H9 (cell line): ENCODE measurements around the gene RDH11. TPM values are rescaled to one million over a fixed set of nuclear protein-coding genes. Genes with fewer than 3 reads are reported as not detected.

ENCODE experiments used
- DNase-seq: peaks from one replicate; pipeline ENCODE4 v3.0.0-alpha.2; 2017
- H2AFZ ChIP-seq: one replicate; pipeline ENCODE4 v1.6.1; 2013; ENCODE audit warnings: mild to moderate bottlenecking, low read length, control low read depth, moderate library complexity
- H2AK5ac ChIP-seq: 2 replicates; pipeline ENCODE4 v1.6.1; 2013; ENCODE audit warnings: low read length, control low read depth, mixed read lengths; ENCODE audit not compliant: insufficient read length
- H2BK120ac ChIP-seq: one replicate; pipeline ENCODE4 v1.6.1; 2013; ENCODE audit warnings: low read depth, mild to moderate bottlenecking, low read length, control low read depth, inconsistent platforms; ENCODE audit not compliant: poor library complexity, severe bottlenecking
- H2BK12ac ChIP-seq: 2 replicates; pipeline ENCODE4 v1.6.1; 2013; ENCODE audit warnings: low read length, control low read depth, mixed read lengths, low read depth; ENCODE audit not compliant: insufficient read length
- H2BK15ac ChIP-seq: 2 replicates; pipeline ENCODE4 v1.6.1; 2013; ENCODE audit warnings: low read depth, low read length, control low read depth
- H2BK20ac ChIP-seq: one replicate; pipeline ENCODE4 v1.6.1; 2013; ENCODE audit warnings: low read depth, mild to moderate bottlenecking, low read length, control low read depth, inconsistent platforms; ENCODE audit not compliant: poor library complexity, severe bottlenecking
- H2BK5ac ChIP-seq: 2 replicates; pipeline ENCODE4 v1.6.1; 2013; ENCODE audit warnings: low read length, control low read depth, mixed read lengths; ENCODE audit not compliant: insufficient read length
- H3K14ac ChIP-seq: 2 replicates; pipeline ENCODE4 v1.6.1; 2013; ENCODE audit warnings: low read length, control low read depth; ENCODE audit not compliant: insufficient read depth
- H3K18ac ChIP-seq: 2 replicates; pipeline ENCODE4 v1.6.1; 2013; ENCODE audit warnings: low read depth, mild to moderate bottlenecking, mixed read lengths, low read length, control low read depth; ENCODE audit not compliant: insufficient read length
- H3K23ac ChIP-seq: 2 replicates; pipeline ENCODE4 v1.6.1; 2013; ENCODE audit warnings: low read length, control low read depth, mixed read lengths, low read depth; ENCODE audit not compliant: insufficient read length
- H3K23me2 ChIP-seq: 2 replicates; pipeline ENCODE4 v1.6.1; 2013; ENCODE audit warnings: low read depth, mild to moderate bottlenecking, mixed read lengths, low read length, control low read depth; ENCODE audit not compliant: insufficient read length, poor library complexity, severe bottlenecking
- H3K27ac ChIP-seq: 2 replicates; pipeline ENCODE4 v1.5.1; 2013; ENCODE audit warnings: low read length, control low read depth, mixed read lengths, low read depth; ENCODE audit not compliant: insufficient read length
- H3K27me3 ChIP-seq: 2 replicates; pipeline ENCODE4 v1.6.1; 2013; ENCODE audit warnings: low read length, control low read depth, inconsistent platforms; ENCODE audit not compliant: insufficient read depth
- H3K4ac ChIP-seq: 2 replicates; pipeline ENCODE4 v1.6.1; 2013; ENCODE audit warnings: low read depth, mild to moderate bottlenecking, control low read depth, inconsistent platforms, low read length, moderate library complexity
- H3K4me1 ChIP-seq: 2 replicates; pipeline ENCODE4 v1.6.1; 2013; ENCODE audit warnings: low read length, control low read depth, inconsistent platforms; ENCODE audit not compliant: insufficient read depth
- H3K4me2 ChIP-seq: 2 replicates; pipeline ENCODE4 v1.6.1; 2013; ENCODE audit warnings: low read length, control low read depth, mixed read lengths; ENCODE audit not compliant: insufficient read length, insufficient read depth
- H3K56ac ChIP-seq: 2 replicates; pipeline ENCODE4 v1.6.1; 2013; ENCODE audit warnings: low read depth, mild to moderate bottlenecking, mixed read lengths, low read length, control low read depth; ENCODE audit not compliant: insufficient read length
- H3K79me1 ChIP-seq: 2 replicates; pipeline ENCODE4 v1.6.1; 2013; ENCODE audit warnings: low read depth, mild to moderate bottlenecking, moderate library complexity, low read length, control low read depth, inconsistent platforms; ENCODE audit not compliant: insufficient read depth, poor library complexity, severe bottlenecking
- H3K79me2 ChIP-seq: 2 replicates; pipeline ENCODE4 v1.6.1; 2013; ENCODE audit warnings: low read length, control low read depth, inconsistent platforms; ENCODE audit not compliant: insufficient read depth
- H3K9ac ChIP-seq: 2 replicates; pipeline ENCODE4 v1.6.1; 2013; ENCODE audit warnings: low read length, control low read depth, mixed read lengths; ENCODE audit not compliant: insufficient read length; ENCODE audit errors: extremely low read depth
- H3K9me3 ChIP-seq: one replicate; pipeline ENCODE4 v1.6.1; 2013; ENCODE audit warnings: low read depth, low read length, inconsistent platforms; ENCODE audit not compliant: control insufficient read depth
- H3T11ph ChIP-seq: one replicate; pipeline ENCODE4 v1.6.1; 2013; ENCODE audit warnings: mild to moderate bottlenecking, low read length, control low read depth, inconsistent platforms
- H4K20me1 ChIP-seq: one replicate; pipeline ENCODE4 v1.6.1; 2013; ENCODE audit not compliant: control insufficient read depth, insufficient read length, insufficient read depth
- H4K5ac ChIP-seq: 2 replicates; pipeline ENCODE4 v1.6.1; 2013; ENCODE audit warnings: low read depth, mild to moderate bottlenecking, mixed read lengths, low read length, control low read depth; ENCODE audit not compliant: insufficient read length
- H4K8ac ChIP-seq: replicated peaks from 2 replicates; pipeline ENCODE4 v1.6.1; 2013; ENCODE audit warnings: low read length, control low read depth, mixed read lengths, low read depth; ENCODE audit not compliant: insufficient read length
- H4K91ac ChIP-seq: 2 replicates; pipeline ENCODE4 v1.6.1; 2013; ENCODE audit warnings: low read depth, mild to moderate bottlenecking, moderate library complexity, mixed read lengths, low read length, control low read depth; ENCODE audit not compliant: insufficient read length
- H3K27ac Mint-ChIP-seq, 3 experiments: 2 replicates in 2 of 3; 3 replicates in 1 of 3; pipeline ENCODE4 v1.8.0; 2020 to 2021; ENCODE audit warnings: mixed read lengths in 3 of 3, mild to moderate bottlenecking in 1 of 3, moderate library complexity in 1 of 3
- H3K27me3 Mint-ChIP-seq: 2 replicates; pipeline ENCODE4 v1.8.0; 2021; ENCODE audit warnings: low read depth, mild to moderate bottlenecking, moderate library complexity, mixed read lengths
- H3K36me3 Mint-ChIP-seq, 3 experiments: 2 replicates in 2 of 3; 3 replicates in 1 of 3; pipeline ENCODE4 v1.8.0; 2020 to 2021; ENCODE audit warnings: low read depth in 3 of 3, mixed read lengths in 3 of 3; ENCODE audit not compliant: insufficient read depth in 1 of 3
- H3K4me1 Mint-ChIP-seq, 2 experiments: 2 replicates each; pipeline ENCODE4 v1.8.0; 2020; ENCODE audit warnings: mixed read lengths in 2 of 2
- H3K4me3 Mint-ChIP-seq, 2 experiments: 2 replicates in 1 of 2; 3 replicates in 1 of 2; pipeline ENCODE4 v1.8.0; 2020 to 2021; ENCODE audit warnings: mild to moderate bottlenecking in 2 of 2, mixed read lengths in 2 of 2, moderate library complexity in 1 of 2
- H3K9me3 Mint-ChIP-seq, 2 experiments: 2 replicates in 1 of 2; 3 replicates in 1 of 2; pipeline ENCODE4 v1.8.0; 2020; ENCODE audit warnings: mild to moderate bottlenecking in 2 of 2, mixed read lengths in 2 of 2, moderate library complexity in 1 of 2
- CTCF ChIP-seq: fragments of 200-600 bp; sonication (generic); conservative IDR thresholded peaks from 3 replicates; pipeline ENCODE4 v1.8.0; 2021; ENCODE audit warnings: antibody characterized with exemption, mild to moderate bottlenecking
- WGBS: extraction: QIAGEN DNeasy Blood & Tissue Kit; methylation state at CpG from one replicate; pipeline ENCODE4 v1.1.7; 2013; ENCODE audit warnings: missing lambda C conversion rate, low lambda C conversion rate, mixed read lengths; ENCODE audit not compliant: insufficient read length; ENCODE audit errors: extremely low coverage; 5-methylcytosine and 5-hydroxymethylcytosine counted together
- total RNA-seq: library from RNA; stranded (reverse); gene quantifications from 2 replicates; pipeline ENCODE4 v1.2.1, GENCODE V29; 2021

The RDH11 gene
- total RNA-seq, 1 experiment from 2014 or later: 83.4 TPM

- H3K23me2 ChIP-seq: no peaks in the 10 kb centered on the region
- no peak overlapping the region for H2BK120ac ChIP-seq
- H3K14ac ChIP-seq: no peak overlapping the region
- H3K23ac ChIP-seq: no peak overlapping the region
- no peak overlapping the region for H3K27ac ChIP-seq
- no peak overlapping the region for H4K91ac ChIP-seq
- H4K8ac ChIP-seq: no peak overlapping the region
- H3T11ph ChIP-seq: no peak overlapping the region
- Mint-ChIP-seq H3K4me1 (peaks cover 15 to 21% of the 10 kb centered on the region in 2 experiments), H3K27me3 (peaks cover 10% of the 10 kb centered on the region), H3K27ac (no peak overlapping the region), H3K4me3 (no peak overlapping the region), H3K36me3 (peaks cover 11 to 14% (median 11%) of the 10 kb centered on the region in 3 experiments), H3K9me3 (no peaks in the 10 kb centered on the region)
- H2AK5ac ChIP-seq: no peak overlapping the region
- H2AFZ ChIP-seq: no peak overlapping the region
- H3K9me3 ChIP-seq: no peaks in the 10 kb centered on the region
- H2BK15ac ChIP-seq: no peak overlapping the region
- no peak overlapping the region for H3K4me2 ChIP-seq
- peaks cover 11% of the 10 kb centered on the region for H3K79me1 ChIP-seq
- H2BK20ac ChIP-seq: no peak overlapping the region
- no peaks in the 10 kb centered on the region for H3K27me3 ChIP-seq
- no peak for TF ChIP-seq CTCF
- H4K5ac ChIP-seq: no peak overlapping the region
- no peaks in the 10 kb centered on the region for H4K20me1 ChIP-seq
- H3K4me1 ChIP-seq: peaks cover 4% of the 10 kb centered on the region; the same call in 1 of the 2 replicates
- no peak overlapping the region for H3K4ac ChIP-seq
- H3K18ac ChIP-seq: no peak overlapping the region
- no peak overlapping the region for H2BK5ac ChIP-seq
- H3K79me2 ChIP-seq: peaks cover 17% of the 10 kb centered on the region
- H3K56ac ChIP-seq: no peak overlapping the region
- no peak for DNase-seq
- WGBS: no CpG with 5 or more reads among the region's 4 CpGs
- no peak overlapping the region for H3K9ac ChIP-seq
- no peak overlapping the region for H2BK12ac ChIP-seq
Observed at GRCh38 chr14:67697006-67697405, 1.4 kb upstream of the RDH11 start.
